ENCODE data around the gene FOLR2.

The FOLR2 gene

GRCh38 chr11:72227316-72228228, 11.0 kb downstream of the FOLR2 start:
- no peak overlapping the region for H3K4me2 ChIP-seq (ENCODE audit: low read length)
- H2AFZ ChIP-seq (ENCODE audit: low read depth, low read length): no peak overlapping the region
- no peaks in the 10 kb centered on the region for H3K27me3 ChIP-seq (ENCODE audit: low read depth, low read length)
- H3K27ac ChIP-seq (ENCODE audit: low read length): no peak overlapping the region
- no peak overlapping the region for H3K4me3 ChIP-seq (ENCODE audit: low read length)
- H4K20me1 ChIP-seq (ENCODE audit: insufficient read depth, low read length): peaks cover 24% of the 10 kb centered on the region
- TF ChIP-seq EZH2phosphoT487 (IDR thresholded peaks at IDR 0.05; ENCODE audit: low read depth): no peak
- TF ChIP-seq CTCF (IDR thresholded peaks at IDR 0.05; ENCODE audit: low read depth, low read length): no peak
- peaks cover 9% of the 10 kb centered on the region for H3K4me1 ChIP-seq (ENCODE audit: low read length)
- no peak overlapping the region for H3K9ac ChIP-seq (ENCODE audit: low read length)
- H3K79me2 ChIP-seq (ENCODE audit: low read length): peaks cover 33% of the 10 kb centered on the region
- no peaks in the 10 kb centered on the region for H3K9me3 ChIP-seq (ENCODE audit: insufficient read depth, low read length)
- peaks cover 53% of the 10 kb centered on the region for H3K36me3 ChIP-seq (replicated peaks; ENCODE audit: low read depth, low read length)

- peaks cover 60% of the 10 kb centered on the region for H3K36me3 ChIP-seq (replicated peaks; ENCODE audit: low read depth, low read length)
- H4K20me1 ChIP-seq (ENCODE audit: insufficient read depth, low read length): peaks cover 24% of the 10 kb centered on the region
- H3K9me3 ChIP-seq (ENCODE audit: insufficient read depth, low read length): no peaks in the 10 kb centered on the region
- no peak overlapping the region for H3K4me3 ChIP-seq (ENCODE audit: low read length)
- peaks cover 33% of the 10 kb centered on the region for H3K79me2 ChIP-seq (ENCODE audit: low read length)
- H3K9ac ChIP-seq (ENCODE audit: low read length): no peak overlapping the region
- TF ChIP-seq CTCF (IDR thresholded peaks at IDR 0.05; ENCODE audit: low read depth, low read length) (no peak), EZH2phosphoT487 (IDR thresholded peaks at IDR 0.05; ENCODE audit: low read depth) (no peak)
- peaks cover 6% of the 10 kb centered on the region for H3K4me1 ChIP-seq (ENCODE audit: low read length)
- H3K27ac ChIP-seq (ENCODE audit: low read length): no peak overlapping the region
- H2AFZ ChIP-seq (ENCODE audit: low read depth, low read length): no peak overlapping the region
- no peak overlapping the region for H3K4me2 ChIP-seq (ENCODE audit: low read length)
- no peaks in the 10 kb centered on the region for H3K27me3 ChIP-seq (ENCODE audit: low read depth, low read length)
These were observed 11.7 kb downstream of the FOLR2 start for GRCh38 chr11:72228229-72228843.

- Histone ChIP-seq H3K4me2 (ENCODE audit: low read length) (no peak overlapping the region), H3K36me3 (replicated peaks; ENCODE audit: low read depth, low read length) (peaks cover 65% of the 10 kb centered on the region), H3K4me1 (ENCODE audit: low read length) (peaks cover 6% of the 10 kb centered on the region), H4K20me1 (ENCODE audit: insufficient read depth, low read length) (peaks cover 30% of the 10 kb centered on the region), H3K79me2 (ENCODE audit: low read length) (peaks cover 32% of the 10 kb centered on the region), H3K4me3 (ENCODE audit: low read length) (no peak overlapping the region), H2AFZ (ENCODE audit: low read depth, low read length) (no peak overlapping the region), H3K27ac (ENCODE audit: low read length) (no peak overlapping the region), H3K9ac (ENCODE audit: low read length) (no peak overlapping the region), H3K9me3 (ENCODE audit: insufficient read depth, low read length) (no peaks in the 10 kb centered on the region), H3K27me3 (ENCODE audit: low read depth, low read length) (no peaks in the 10 kb centered on the region)
- no peak for TF ChIP-seq CTCF (IDR thresholded peaks at IDR 0.05; ENCODE audit: low read depth, low read length)
- no peak for TF ChIP-seq EZH2phosphoT487 (IDR thresholded peaks at IDR 0.05; ENCODE audit: low read depth)
These were observed 12.2 kb downstream of the FOLR2 start for GRCh38 chr11:72228844-72229231.

GRCh38 chr11:72229336-72229924, 12.8 kb downstream of the FOLR2 start:
- Histone ChIP-seq H3K4me3 (ENCODE audit: low read length) (no peak overlapping the region), H3K4me1 (ENCODE audit: low read length) (peaks cover 6% of the 10 kb centered on the region), H3K27me3 (ENCODE audit: low read depth, low read length) (no peaks in the 10 kb centered on the region), H3K9ac (ENCODE audit: low read length) (no peak overlapping the region), H2AFZ (ENCODE audit: low read depth, low read length) (no peak overlapping the region), H3K9me3 (ENCODE audit: insufficient read depth, low read length) (no peaks in the 10 kb centered on the region), H3K79me2 (ENCODE audit: low read length) (peaks cover 26% of the 10 kb centered on the region), H3K36me3 (replicated peaks; ENCODE audit: low read depth, low read length) (peaks cover 71% of the 10 kb centered on the region), H3K4me2 (ENCODE audit: low read length) (no peak overlapping the region), H4K20me1 (ENCODE audit: insufficient read depth, low read length) (peaks cover 35% of the 10 kb centered on the region), H3K27ac (ENCODE audit: low read length) (no peak overlapping the region)
- no peak for TF ChIP-seq CTCF (IDR thresholded peaks at IDR 0.05; ENCODE audit: low read depth, low read length)
- TF ChIP-seq EZH2phosphoT487 (IDR thresholded peaks at IDR 0.05; ENCODE audit: low read depth): no peak
